Measurements from ENCODE around the gene ZNF526.
A peak's percentile ranks its signal among the peaks of the same experiment; 100 is the strongest.

Gene ZNF526

DNA sequence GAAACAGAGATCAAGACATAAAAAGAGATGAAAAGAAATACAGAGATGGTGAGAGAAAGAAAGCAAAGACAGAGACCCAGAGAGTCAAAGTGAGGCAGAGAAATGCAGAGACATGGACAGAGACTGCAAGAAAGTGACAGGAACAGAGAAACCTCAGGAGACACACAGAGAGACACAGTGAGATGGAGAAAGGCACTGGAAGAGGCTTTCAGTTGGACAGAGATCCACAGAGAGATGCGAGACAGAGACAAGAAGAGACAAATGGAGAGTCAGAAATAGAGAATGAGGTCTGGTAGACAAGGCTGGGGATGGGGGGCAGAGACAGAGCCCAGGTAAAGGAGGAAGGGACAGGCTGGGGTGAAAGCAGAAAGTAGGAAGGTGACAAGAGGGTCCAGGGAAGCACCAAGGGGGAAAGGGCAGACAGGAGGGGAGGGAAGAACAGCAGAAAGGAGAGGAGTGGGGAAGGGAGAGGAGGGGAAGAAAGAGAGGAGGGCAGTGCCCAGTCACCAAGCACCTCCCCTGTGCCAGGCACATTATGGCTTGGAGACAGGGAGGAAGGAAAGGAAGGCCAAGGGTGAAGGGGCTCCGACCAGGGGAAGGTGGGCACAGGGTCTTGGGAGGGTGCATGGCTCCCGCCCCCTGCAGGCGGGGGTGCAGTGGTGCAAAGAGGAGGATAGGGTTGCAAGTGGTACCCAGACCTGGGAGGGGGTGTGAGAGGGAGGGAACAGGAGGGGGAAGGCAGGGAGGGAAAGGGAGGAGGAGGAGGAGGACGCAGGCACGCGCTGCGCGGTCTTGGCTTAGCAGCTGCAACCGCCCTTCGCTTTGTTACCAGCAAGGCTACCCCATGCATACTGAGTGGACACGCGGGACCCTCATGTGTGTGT is 41.1 kb upstream of the ZNF526 start:
- no peak for ATAC-seq
- TF ChIP-seq ISL1 (CRISPR knock-in tag; IDR thresholded peaks at IDR 0.05) (no peak), PPARA (CRISPR knock-in tag; IDR thresholded peaks at IDR 0.05; ENCODE audit: borderline replicate concordance) (no peak), ZC3H10 (CRISPR knock-in tag; IDR thresholded peaks at IDR 0.05) (no peak), ZNF8 (CRISPR knock-in tag; IDR thresholded peaks at IDR 0.05) (no peak), SNAI2 (CRISPR knock-in tag; IDR thresholded peaks at IDR 0.05) (no peak)
- TF ChIP-seq, protein P1, sequence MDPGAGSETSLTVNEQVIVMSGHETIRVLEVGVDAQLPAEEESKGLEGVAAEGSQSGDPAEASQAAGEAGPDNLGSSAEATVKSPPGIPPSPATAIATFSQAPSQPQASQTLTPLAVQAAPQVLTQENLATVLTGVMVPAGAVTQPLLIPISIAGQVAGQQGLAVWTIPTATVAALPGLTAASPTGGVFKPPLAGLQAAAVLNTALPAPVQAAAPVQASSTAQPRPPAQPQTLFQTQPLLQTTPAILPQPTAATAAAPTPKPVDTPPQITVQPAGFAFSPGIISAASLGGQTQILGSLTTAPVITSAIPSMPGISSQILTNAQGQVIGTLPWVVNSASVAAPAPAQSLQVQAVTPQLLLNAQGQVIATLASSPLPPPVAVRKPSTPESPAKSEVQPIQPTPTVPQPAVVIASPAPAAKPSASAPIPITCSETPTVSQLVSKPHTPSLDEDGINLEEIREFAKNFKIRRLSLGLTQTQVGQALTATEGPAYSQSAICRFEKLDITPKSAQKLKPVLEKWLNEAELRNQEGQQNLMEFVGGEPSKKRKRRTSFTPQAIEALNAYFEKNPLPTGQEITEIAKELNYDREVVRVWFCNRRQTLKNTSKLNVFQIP (CRISPR knock-in tag; IDR thresholded peaks at IDR 0.05; ENCODE audit: borderline replicate concordance, low read depth) = no peak
- TF ChIP-seq, protein P2, sequence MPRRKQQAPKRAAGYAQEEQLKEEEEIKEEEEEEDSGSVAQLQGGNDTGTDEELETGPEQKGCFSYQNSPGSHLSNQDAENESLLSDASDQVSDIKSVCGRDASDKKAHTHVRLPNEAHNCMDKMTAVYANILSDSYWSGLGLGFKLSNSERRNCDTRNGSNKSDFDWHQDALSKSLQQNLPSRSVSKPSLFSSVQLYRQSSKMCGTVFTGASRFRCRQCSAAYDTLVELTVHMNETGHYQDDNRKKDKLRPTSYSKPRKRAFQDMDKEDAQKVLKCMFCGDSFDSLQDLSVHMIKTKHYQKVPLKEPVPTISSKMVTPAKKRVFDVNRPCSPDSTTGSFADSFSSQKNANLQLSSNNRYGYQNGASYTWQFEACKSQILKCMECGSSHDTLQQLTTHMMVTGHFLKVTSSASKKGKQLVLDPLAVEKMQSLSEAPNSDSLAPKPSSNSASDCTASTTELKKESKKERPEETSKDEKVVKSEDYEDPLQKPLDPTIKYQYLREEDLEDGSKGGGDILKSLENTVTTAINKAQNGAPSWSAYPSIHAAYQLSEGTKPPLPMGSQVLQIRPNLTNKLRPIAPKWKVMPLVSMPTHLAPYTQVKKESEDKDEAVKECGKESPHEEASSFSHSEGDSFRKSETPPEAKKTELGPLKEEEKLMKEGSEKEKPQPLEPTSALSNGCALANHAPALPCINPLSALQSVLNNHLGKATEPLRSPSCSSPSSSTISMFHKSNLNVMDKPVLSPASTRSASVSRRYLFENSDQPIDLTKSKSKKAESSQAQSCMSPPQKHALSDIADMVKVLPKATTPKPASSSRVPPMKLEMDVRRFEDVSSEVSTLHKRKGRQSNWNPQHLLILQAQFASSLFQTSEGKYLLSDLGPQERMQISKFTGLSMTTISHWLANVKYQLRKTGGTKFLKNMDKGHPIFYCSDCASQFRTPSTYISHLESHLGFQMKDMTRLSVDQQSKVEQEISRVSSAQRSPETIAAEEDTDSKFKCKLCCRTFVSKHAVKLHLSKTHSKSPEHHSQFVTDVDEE (CRISPR knock-in tag; IDR thresholded peaks at IDR 0.05) = no peak

GRCh38 chr19:42184401-42184861 is 35.7 kb upstream of the ZNF526 start:
- peak; percentile 97 for ATAC-seq
- TF ChIP-seq BACH2 (CRISPR knock-in tag; IDR thresholded peaks at IDR 0.05; ENCODE audit: borderline replicate concordance) (no peak), ARNTL (CRISPR knock-in tag; IDR thresholded peaks at IDR 0.05; ENCODE audit: borderline replicate concordance, low read depth) (no peak), GLIS3 (CRISPR knock-in tag; IDR thresholded peaks at IDR 0.05) (no peak), CSDC2 (CRISPR knock-in tag; IDR thresholded peaks at IDR 0.05) (no peak), ZNF565 (CRISPR knock-in tag; conservative IDR thresholded peaks at IDR 0.05; ENCODE audit: low read depth) (no peak), SNAI2 (CRISPR knock-in tag; IDR thresholded peaks at IDR 0.05) (no peak), ZNF8 (CRISPR knock-in tag; IDR thresholded peaks at IDR 0.05) (no peak), ISL1 (CRISPR knock-in tag; IDR thresholded peaks at IDR 0.05) (no peak), ZFP3 (CRISPR knock-in tag; IDR thresholded peaks at IDR 0.05) (no peak), RARB (CRISPR knock-in tag; IDR thresholded peaks at IDR 0.05) (no peak), TOX (CRISPR knock-in tag; IDR thresholded peaks at IDR 0.05; ENCODE audit: borderline replicate concordance) (no peak), ESRRG (CRISPR knock-in tag; IDR thresholded peaks at IDR 0.05) (no peak), TCF4 (CRISPR knock-in tag; IDR thresholded peaks at IDR 0.05; ENCODE audit: borderline replicate concordance) (no peak), ZFP30 (CRISPR knock-in tag; IDR thresholded peaks at IDR 0.05) (no peak), ZC3H10 (CRISPR knock-in tag; IDR thresholded peaks at IDR 0.05) (no peak), PPARA (CRISPR knock-in tag; IDR thresholded peaks at IDR 0.05; ENCODE audit: borderline replicate concordance) (no peak)
- TF ChIP-seq, protein P2 (CRISPR knock-in tag; IDR thresholded peaks at IDR 0.05) = no peak

- no peak for ATAC-seq
- no peak for TF ChIP-seq RARB (CRISPR knock-in tag; IDR thresholded peaks at IDR 0.05)
Measured at GRCh38 chr19:42185277-42185676, 34.8 kb upstream of the ZNF526 start.

GRCh38 chr19:42188665-42189064 is 31.4 kb upstream of the ZNF526 start:
- ATAC-seq = no peak
- TF ChIP-seq ZNF8 (CRISPR knock-in tag; IDR thresholded peaks at IDR 0.05) (no peak), RARB (CRISPR knock-in tag; IDR thresholded peaks at IDR 0.05) (no peak), ESRRG (CRISPR knock-in tag; IDR thresholded peaks at IDR 0.05) (no peak), TOX (CRISPR knock-in tag; IDR thresholded peaks at IDR 0.05; ENCODE audit: borderline replicate concordance) (no peak), GLIS3 (CRISPR knock-in tag; IDR thresholded peaks at IDR 0.05) (no peak), BACH2 (CRISPR knock-in tag; IDR thresholded peaks at IDR 0.05; ENCODE audit: borderline replicate concordance) (no peak), ZFP30 (CRISPR knock-in tag; IDR thresholded peaks at IDR 0.05) (no peak), SNAI2 (CRISPR knock-in tag; IDR thresholded peaks at IDR 0.05) (no peak), ZNF565 (CRISPR knock-in tag; conservative IDR thresholded peaks at IDR 0.05; ENCODE audit: low read depth) (no peak), PPARA (CRISPR knock-in tag; IDR thresholded peaks at IDR 0.05; ENCODE audit: borderline replicate concordance) (no peak), ZFP3 (CRISPR knock-in tag; IDR thresholded peaks at IDR 0.05) (no peak), TCF4 (CRISPR knock-in tag; IDR thresholded peaks at IDR 0.05; ENCODE audit: borderline replicate concordance) (no peak)
- TF ChIP-seq, protein P2 (CRISPR knock-in tag; IDR thresholded peaks at IDR 0.05) = no peak

Data from SK-N-SH treated with all-trans-retinoic acid at 6 μM for 48 hours (cell line).